Measurements from ENCODE around the gene ZC3HAV1. TPM values are rescaled to one million over a fixed set of nuclear protein-coding genes. Genes with fewer than 3 reads are reported as not detected.

The ZC3HAV1 gene
- total RNA-seq, 1 donor from 2014 or later = 11.0 TPM

DNA sequence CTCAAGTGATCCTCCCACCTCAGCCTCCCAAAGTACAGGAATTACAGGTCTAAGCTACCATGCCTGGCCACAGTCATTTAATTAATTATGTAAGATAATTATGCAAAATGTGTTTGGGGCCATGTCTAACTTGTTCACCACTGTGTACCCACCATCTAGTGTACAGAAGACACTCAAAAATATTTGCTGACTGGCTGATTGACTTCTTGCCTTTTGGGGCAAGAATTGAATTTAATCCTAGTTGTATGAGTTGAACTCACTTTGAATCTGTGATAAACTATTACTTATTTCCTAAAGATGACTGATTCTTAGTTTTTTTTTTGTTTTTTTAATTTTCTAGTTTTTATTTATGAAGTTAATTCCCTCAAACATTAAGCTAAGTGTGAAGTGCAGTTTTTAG is 57.9 kb downstream of the ZC3HAV1 start:
- Mint-ChIP-seq H3K4me1 (no peaks in the 10 kb centered on the region), H3K36me3 (no peaks in the 10 kb centered on the region), H3K9me3 (no peaks in the 10 kb centered on the region), H3K4me3 (no peak overlapping the region), H3K27me3 (ENCODE audit: insufficient read depth, low read depth) (peaks cover 2% of the 10 kb centered on the region), H3K27ac (no peak overlapping the region)
- Histone ChIP-seq H3K36me3 (no peaks in the 10 kb centered on the region), H3K4me3 (no peak overlapping the region), H3K9me3 (ENCODE audit: low read depth) (no peaks in the 10 kb centered on the region), H3K9ac (no peak overlapping the region), H3K27ac (no peak overlapping the region), H3K27me3 (no peaks in the 10 kb centered on the region), H3K4me2 (no peak overlapping the region), H3K79me2 (ENCODE audit: low read depth) (no peaks in the 10 kb centered on the region), H3F3A (ENCODE audit: low read depth) (no peaks in the 10 kb centered on the region), H4K20me1 (ENCODE audit: low read depth) (no peaks in the 10 kb centered on the region), H3K4me1 (peaks cover 1% of the 10 kb centered on the region), H2AFZ (replicated peaks) (no peak overlapping the region)
- TF ChIP-seq EZH2 (IDR thresholded peaks at IDR 0.05) (no peak), EZH2phosphoT487 (IDR thresholded peaks at IDR 0.05) (no peak)
- TF ChIP-seq, protein P1, sequence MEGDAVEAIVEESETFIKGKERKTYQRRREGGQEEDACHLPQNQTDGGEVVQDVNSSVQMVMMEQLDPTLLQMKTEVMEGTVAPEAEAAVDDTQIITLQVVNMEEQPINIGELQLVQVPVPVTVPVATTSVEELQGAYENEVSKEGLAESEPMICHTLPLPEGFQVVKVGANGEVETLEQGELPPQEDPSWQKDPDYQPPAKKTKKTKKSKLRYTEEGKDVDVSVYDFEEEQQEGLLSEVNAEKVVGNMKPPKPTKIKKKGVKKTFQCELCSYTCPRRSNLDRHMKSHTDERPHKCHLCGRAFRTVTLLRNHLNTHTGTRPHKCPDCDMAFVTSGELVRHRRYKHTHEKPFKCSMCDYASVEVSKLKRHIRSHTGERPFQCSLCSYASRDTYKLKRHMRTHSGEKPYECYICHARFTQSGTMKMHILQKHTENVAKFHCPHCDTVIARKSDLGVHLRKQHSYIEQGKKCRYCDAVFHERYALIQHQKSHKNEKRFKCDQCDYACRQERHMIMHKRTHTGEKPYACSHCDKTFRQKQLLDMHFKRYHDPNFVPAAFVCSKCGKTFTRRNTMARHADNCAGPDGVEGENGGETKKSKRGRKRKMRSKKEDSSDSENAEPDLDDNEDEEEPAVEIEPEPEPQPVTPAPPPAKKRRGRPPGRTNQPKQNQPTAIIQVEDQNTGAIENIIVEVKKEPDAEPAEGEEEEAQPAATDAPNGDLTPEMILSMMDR (IDR thresholded peaks at IDR 0.05) = no peak
- DNase-seq (ENCODE audit: low spot score) = no peak

DNA sequence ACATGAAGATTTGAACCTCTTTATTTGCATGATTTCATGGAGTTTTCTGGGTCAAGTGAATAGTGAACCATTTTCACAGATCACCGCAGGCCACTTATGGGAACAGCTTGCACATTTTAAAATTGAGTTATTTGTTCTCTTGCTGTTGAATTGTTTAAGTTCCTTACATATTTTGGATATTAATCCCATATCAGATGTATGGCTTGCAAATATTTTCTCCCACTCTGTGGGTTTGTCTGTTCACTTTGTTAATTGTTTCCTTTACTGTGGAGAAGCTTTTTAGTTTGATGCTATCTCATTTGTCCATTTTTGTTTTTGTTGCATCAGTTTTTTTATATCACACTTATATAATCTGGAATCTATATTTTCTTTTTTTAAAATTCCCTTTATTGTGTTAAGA is 59.6 kb downstream of the ZC3HAV1 start:
- H3F3A ChIP-seq (ENCODE audit: low read depth) = no peaks in the 10 kb centered on the region
- Mint-ChIP-seq H3K9me3 (no peaks in the 10 kb centered on the region), H3K27ac (no peak overlapping the region), H3K27me3 (ENCODE audit: insufficient read depth, low read depth) (peaks cover 2% of the 10 kb centered on the region), H3K36me3 (peaks cover 1% of the 10 kb centered on the region), H3K4me3 (no peak overlapping the region), H3K4me1 (no peaks in the 10 kb centered on the region)
- DNase-seq (ENCODE audit: low spot score) = no peak
- no peaks in the 10 kb centered on the region for H3K36me3 ChIP-seq
- H3K27me3 ChIP-seq = no peaks in the 10 kb centered on the region
- peaks cover 8% of the 10 kb centered on the region for H3K4me1 ChIP-seq
- H3K4me3 ChIP-seq = no peak overlapping the region
- H3K9ac ChIP-seq = no peak overlapping the region
- no peaks in the 10 kb centered on the region for H3K9me3 ChIP-seq (ENCODE audit: low read depth)
- no peaks in the 10 kb centered on the region for H4K20me1 ChIP-seq (ENCODE audit: low read depth)
- H3K4me2 ChIP-seq = no peak overlapping the region
- H2AFZ ChIP-seq (replicated peaks) = no peak overlapping the region
- no peak for TF ChIP-seq EZH2 (IDR thresholded peaks at IDR 0.05)
- TF ChIP-seq EZH2phosphoT487 (IDR thresholded peaks at IDR 0.05) = no peak
- TF ChIP-seq, protein P1 (IDR thresholded peaks at IDR 0.05) = no peak
- H3K79me2 ChIP-seq (ENCODE audit: low read depth) = no peaks in the 10 kb centered on the region
- no peak overlapping the region for H3K27ac ChIP-seq

DNA sequence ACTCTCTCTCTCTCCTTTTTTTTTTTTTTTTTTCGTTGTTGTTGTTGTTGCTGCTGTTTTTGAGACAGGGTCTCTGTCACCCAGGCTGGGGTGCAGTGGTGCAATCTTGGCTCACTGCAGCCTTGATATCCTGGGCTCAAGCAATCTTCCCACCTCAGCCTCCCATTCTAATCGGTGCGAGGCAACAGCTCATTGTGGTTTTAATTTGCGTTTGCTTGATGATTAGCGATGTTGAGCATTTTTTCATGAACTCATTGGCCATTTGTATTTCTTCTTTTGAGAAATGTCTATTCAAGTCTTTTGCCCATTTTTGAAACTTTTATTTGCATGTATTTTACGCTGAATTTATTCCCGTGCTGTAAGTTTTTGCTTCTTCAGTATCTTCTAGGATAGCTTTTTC is 60.4 kb downstream of the ZC3HAV1 start:
- Histone ChIP-seq H3K27ac (no peak overlapping the region), H4K20me1 (ENCODE audit: low read depth) (no peaks in the 10 kb centered on the region), H3K9ac (no peak overlapping the region), H3K27me3 (no peaks in the 10 kb centered on the region), H2AFZ (replicated peaks) (no peak overlapping the region), H3K4me2 (no peak overlapping the region), H3K36me3 (no peaks in the 10 kb centered on the region), H3K9me3 (ENCODE audit: low read depth) (no peaks in the 10 kb centered on the region), H3K79me2 (ENCODE audit: low read depth) (no peaks in the 10 kb centered on the region), H3F3A (ENCODE audit: low read depth) (no peaks in the 10 kb centered on the region), H3K4me1 (peaks cover 8% of the 10 kb centered on the region), H3K4me3 (no peak overlapping the region)
- Mint-ChIP-seq H3K27me3 (ENCODE audit: insufficient read depth, low read depth) (peaks cover 2% of the 10 kb centered on the region), H3K4me1 (no peaks in the 10 kb centered on the region), H3K27ac (no peak overlapping the region), H3K36me3 (peaks cover 1% of the 10 kb centered on the region), H3K4me3 (no peak overlapping the region), H3K9me3 (no peaks in the 10 kb centered on the region)
- no peak for DNase-seq (ENCODE audit: low spot score)
- TF ChIP-seq EZH2 (IDR thresholded peaks at IDR 0.05) (no peak), EZH2phosphoT487 (IDR thresholded peaks at IDR 0.05) (no peak)
- TF ChIP-seq, protein P1 (IDR thresholded peaks at IDR 0.05) = no peak
